WTC11 (cell line): Measurements from ENCODE around the gene LTBP2. TPM values are rescaled to one million over a fixed set of nuclear protein-coding genes. Genes with fewer than 3 reads are reported as not detected.

ENCODE experiments used
- ATAC-seq: fragments of 200-7000 bp; cut with Tn5 transposase; 2 replicates; pipeline ENCODE4 v1.10.0; 2021; ENCODE audit warnings: mild to moderate bottlenecking, moderate library complexity
- CTCF ChIA-PET: fragments of 300-600 bp; sonication (Branson Sonifier 250); formaldehyde crosslinking; loops from one replicate; lab custom pipeline; 2021; ENCODE audit warnings: antibody characterized with exemption; lab: Charles Lee
- POLR2A ChIA-PET: fragments of 350-600 bp; sonication (Branson Sonifier 250); formaldehyde crosslinking; loops from one replicate; lab custom pipeline; 2021; ENCODE audit warnings: antibody characterized with exemption; lab: Charles Lee
- DNase-seq: peaks from one replicate; pipeline ENCODE4 v3.0.0; 2021; ENCODE audit warnings: low spot score
- H3K27ac Mint-ChIP-seq: 2 replicates; pipeline ENCODE4 v1.8.0; 2021; ENCODE audit warnings: mixed read lengths
- H3K27me3 Mint-ChIP-seq: 2 replicates; pipeline ENCODE4 v1.8.0; 2021; ENCODE audit warnings: low read depth, mild to moderate bottlenecking, moderate library complexity, mixed read lengths
- H3K36me3 Mint-ChIP-seq: 2 replicates; pipeline ENCODE4 v1.8.0; 2021; ENCODE audit warnings: mixed read lengths
- H3K4me1 Mint-ChIP-seq: 2 replicates; pipeline ENCODE4 v1.8.0; 2022; ENCODE audit warnings: mixed read lengths
- H3K4me3 Mint-ChIP-seq: 2 replicates; pipeline ENCODE4 v1.8.0; 2021; ENCODE audit warnings: mild to moderate bottlenecking, moderate library complexity, mixed read lengths
- H3K9me3 Mint-ChIP-seq: 2 replicates; pipeline ENCODE4 v1.8.0; 2021; ENCODE audit warnings: mixed read lengths
- ATF3 ChIP-seq: sonication (generic); formaldehyde crosslinking; conservative IDR thresholded peaks from 2 replicates; pipeline ENCODE4 v1.8.1; 2022; ENCODE audit warnings: mild to moderate bottlenecking, missing genetic modification reagents
- CTCF ChIP-seq: fragments of 200-600 bp; IDR thresholded peaks from 2 replicates; pipeline ENCODE4 v1.8.0; 2022; ENCODE audit warnings: antibody characterized with exemption
- ESRRA ChIP-seq: sonication (generic); formaldehyde crosslinking; IDR thresholded peaks from 2 replicates; pipeline ENCODE4 v1.8.1; 2022; ENCODE audit warnings: mild to moderate bottlenecking, missing genetic modification reagents, borderline replicate concordance
- FOXK1 ChIP-seq: sonication (generic); formaldehyde crosslinking; IDR thresholded peaks from 2 replicates; pipeline ENCODE4 v1.8.0; 2022; ENCODE audit warnings: mild to moderate bottlenecking, moderate library complexity, missing genetic modification reagents
- FOXP1 ChIP-seq: sonication (generic); formaldehyde crosslinking; IDR thresholded peaks from 2 replicates; pipeline ENCODE4 v1.8.0; 2022; ENCODE audit warnings: missing genetic modification reagents, mild to moderate bottlenecking, moderate library complexity, borderline replicate concordance
- HMGA2 ChIP-seq: fragments of 250-450 bp; sonication (Bioruptor Pico); IDR thresholded peaks from 2 replicates; pipeline ENCODE4 v1.4.0; 2021; ENCODE audit warnings: mild to moderate bottlenecking, moderate library complexity
- MLX ChIP-seq: sonication (generic); formaldehyde crosslinking; IDR thresholded peaks from 2 replicates; pipeline ENCODE4 v1.8.1; 2023; ENCODE audit warnings: mild to moderate bottlenecking, missing genetic modification reagents, moderate library complexity
- NFE2L1 ChIP-seq: sonication (generic); formaldehyde crosslinking; IDR thresholded peaks from 2 replicates; pipeline ENCODE4 v1.8.1; 2023; ENCODE audit warnings: missing genetic modification reagents
- OVOL2 ChIP-seq: fragments of 250-450 bp; sonication (Bioruptor Pico); IDR thresholded peaks from 2 replicates; pipeline ENCODE4 v1.9.0; 2021; ENCODE audit warnings: mild to moderate bottlenecking, borderline replicate concordance
- PRDM15 ChIP-seq: sonication (generic); formaldehyde crosslinking; IDR thresholded peaks from 2 replicates; pipeline ENCODE4 v1.8.0; 2022; ENCODE audit warnings: missing genetic modification reagents
- SP1 ChIP-seq: sonication (generic); formaldehyde crosslinking; conservative IDR thresholded peaks from 2 replicates; pipeline ENCODE4 v1.8.1; 2022; ENCODE audit warnings: missing genetic modification reagents
- ZBTB21 ChIP-seq: sonication (generic); formaldehyde crosslinking; IDR thresholded peaks from 2 replicates; pipeline ENCODE4 v1.8.1; 2023; ENCODE audit warnings: mild to moderate bottlenecking, missing genetic modification reagents, borderline replicate concordance
- ZNF263 ChIP-seq: sonication (generic); formaldehyde crosslinking; IDR thresholded peaks from 2 replicates; pipeline ENCODE4 v1.8.1; 2022; ENCODE audit warnings: low read depth, mild to moderate bottlenecking, moderate library complexity, missing genetic modification reagents
- ZNF396 ChIP-seq: fragments of 250-450 bp; sonication (Bioruptor Pico); IDR thresholded peaks from 2 replicates; pipeline ENCODE4 v1.8.0; 2021; ENCODE audit warnings: mild to moderate bottlenecking, moderate library complexity, borderline replicate concordance
- ZNF671 ChIP-seq: fragments of 250-450 bp; sonication (Bioruptor Pico); IDR thresholded peaks from 2 replicates; pipeline ENCODE4 v1.8.0; 2021; ENCODE audit warnings: mild to moderate bottlenecking
- total RNA-seq: library from RNA; stranded (reverse); gene quantifications from 3 replicates; pipeline ENCODE4 v1.2.3, GENCODE V29; 2021
- TF ChIP-seq, protein P1 (sequence below): sonication (generic); formaldehyde crosslinking; IDR thresholded peaks from 2 replicates; pipeline ENCODE4 v1.8.1; 2022; ENCODE audit warnings: missing genetic modification reagents, borderline replicate concordance
- TF ChIP-seq, protein P2 (sequence below): sonication (generic); formaldehyde crosslinking; IDR thresholded peaks from 2 replicates; pipeline ENCODE4 v1.8.1; 2023; ENCODE audit warnings: mild to moderate bottlenecking, missing genetic modification reagents

The LTBP2 gene
- total RNA-seq, 1 experiment from 2014 or later, result 1.2 TPM

DNA sequence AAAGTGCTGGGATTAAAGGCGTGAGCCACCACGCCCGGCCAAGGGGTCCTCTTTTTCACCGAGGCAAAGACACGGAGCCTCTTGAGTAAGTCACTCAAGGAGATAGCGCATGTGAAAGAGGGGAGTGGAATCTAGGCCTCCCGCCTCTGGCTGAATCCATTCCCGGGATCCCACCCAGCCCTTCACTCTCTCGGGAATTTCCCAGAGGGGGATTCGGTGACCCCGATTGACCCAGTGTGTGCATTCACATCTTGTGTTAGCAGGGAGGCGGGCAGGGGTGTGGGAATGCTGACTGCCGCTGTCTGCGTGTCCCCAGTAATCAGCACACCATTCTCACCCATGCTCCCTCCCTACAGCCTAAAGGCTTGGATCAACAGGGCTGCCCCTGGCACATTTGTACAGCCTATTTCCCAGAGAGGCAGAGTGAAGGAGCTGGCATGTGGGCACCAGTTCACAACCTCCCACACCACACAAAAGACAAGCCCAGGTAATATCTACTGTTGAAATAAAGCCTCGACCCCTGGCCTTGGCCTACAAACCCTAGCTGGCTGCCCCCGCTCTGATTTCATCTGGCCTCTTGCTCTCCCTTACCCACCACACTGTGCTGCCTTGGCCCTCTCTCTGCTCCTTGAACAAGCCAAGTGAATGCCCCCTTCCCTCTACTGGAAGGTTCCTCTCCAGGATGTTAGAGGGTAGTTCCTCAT lies 1.3 kb upstream of the LTBP2 start:
- no peak overlapping the region; the same call in 1 of the 2 replicates for H3K4me3 Mint-ChIP-seq
- peaks cover 68% of the 10 kb centered on the region for H3K27me3 Mint-ChIP-seq
- no peak overlapping the region for H3K27ac Mint-ChIP-seq
- no peaks in the 10 kb centered on the region for H3K36me3 Mint-ChIP-seq
- no peaks in the 10 kb centered on the region for H3K9me3 Mint-ChIP-seq
- ChIA-PET CTCF (interaction anchor here (0.6 to 5.9 kb wide), 21 partner anchors 9 to 292 kb away, joined by 3 to 110 read pairs (median 6); no protein-coding TSS in a partner anchor), POLR2A (no interaction called here)
- TF ChIP-seq PRDM15 (CRISPR knock-in tag), result peak; percentile 35; the same call in 1 of the 2 replicates
- TF ChIP-seq, protein P1, sequence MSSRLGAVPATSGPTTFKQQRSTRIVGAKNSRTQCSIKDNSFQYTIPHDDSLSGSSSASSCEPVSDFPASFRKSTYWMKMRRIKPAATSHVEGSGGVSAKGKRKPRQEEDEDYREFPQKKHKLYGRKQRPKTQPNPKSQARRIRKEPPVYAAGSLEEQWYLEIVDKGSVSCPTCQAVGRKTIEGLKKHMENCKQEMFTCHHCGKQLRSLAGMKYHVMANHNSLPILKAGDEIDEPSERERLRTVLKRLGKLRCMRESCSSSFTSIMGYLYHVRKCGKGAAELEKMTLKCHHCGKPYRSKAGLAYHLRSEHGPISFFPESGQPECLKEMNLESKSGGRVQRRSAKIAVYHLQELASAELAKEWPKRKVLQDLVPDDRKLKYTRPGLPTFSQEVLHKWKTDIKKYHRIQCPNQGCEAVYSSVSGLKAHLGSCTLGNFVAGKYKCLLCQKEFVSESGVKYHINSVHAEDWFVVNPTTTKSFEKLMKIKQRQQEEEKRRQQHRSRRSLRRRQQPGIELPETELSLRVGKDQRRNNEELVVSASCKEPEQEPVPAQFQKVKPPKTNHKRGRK (CRISPR knock-in tag), result no peak
- peaks cover 29% of the 10 kb centered on the region for H3K4me1 Mint-ChIP-seq
- ATAC-seq (no peak), DNase-seq (no peak)

GRCh38 chr14:74612350-74613021 lies 449 bp upstream of the LTBP2 start:
- Mint-ChIP-seq H3K27ac (no peak overlapping the region), H3K36me3 (no peaks in the 10 kb centered on the region), H3K9me3 (no peaks in the 10 kb centered on the region), H3K4me3 (peak overlapping the region; percentile 76), H3K4me1 (peaks cover 21% of the 10 kb centered on the region), H3K27me3 (peaks cover 68% of the 10 kb centered on the region)
- DNase-seq, result peak; percentile 88
- ATAC-seq, result peak; percentile 84
- CTCF ChIA-PET, result interaction anchor here (0.6 to 5.9 kb wide), 36 partner anchors 10 to 354 kb away, joined by 3 to 110 read pairs (median 5); partner anchors contain the start of genes ISCA2, NPC2, RPS6KL1 and YLPM1
- POLR2A ChIA-PET, result interaction anchor here (0.9 kb wide), 1 partner anchor 81 kb away, joined by 3 read pairs; no protein-coding TSS in a partner anchor
- TF ChIP-seq FOXK1 (CRISPR knock-in tag) (peak; percentile 45; the same call in 1 of the 2 replicates), ZNF671 (CRISPR knock-in tag) (no peak), FOXP1 (CRISPR knock-in tag) (0 out of 2 replicates have a peak, but pooled peaks have one; percentile 33), CTCF (peak; percentile 40), SP1 (CRISPR knock-in tag) (peak; percentile 73)
- TF ChIP-seq, all 79 proteins: peak for 4

- peak; percentile 5 for ATAC-seq
- TF ChIP-seq ZNF396 (CRISPR knock-in tag) (no peak), MLX (no peak), OVOL2 (CRISPR knock-in tag) (no peak), ZNF263 (CRISPR knock-in tag) (no peak), NFE2L1 (CRISPR knock-in tag) (no peak), ATF3 (CRISPR knock-in tag) (no peak), ESRRA (CRISPR knock-in tag) (no peak), HMGA2 (CRISPR knock-in tag) (no peak), ZBTB21 (CRISPR knock-in tag) (no peak)
- TF ChIP-seq, protein P2, sequence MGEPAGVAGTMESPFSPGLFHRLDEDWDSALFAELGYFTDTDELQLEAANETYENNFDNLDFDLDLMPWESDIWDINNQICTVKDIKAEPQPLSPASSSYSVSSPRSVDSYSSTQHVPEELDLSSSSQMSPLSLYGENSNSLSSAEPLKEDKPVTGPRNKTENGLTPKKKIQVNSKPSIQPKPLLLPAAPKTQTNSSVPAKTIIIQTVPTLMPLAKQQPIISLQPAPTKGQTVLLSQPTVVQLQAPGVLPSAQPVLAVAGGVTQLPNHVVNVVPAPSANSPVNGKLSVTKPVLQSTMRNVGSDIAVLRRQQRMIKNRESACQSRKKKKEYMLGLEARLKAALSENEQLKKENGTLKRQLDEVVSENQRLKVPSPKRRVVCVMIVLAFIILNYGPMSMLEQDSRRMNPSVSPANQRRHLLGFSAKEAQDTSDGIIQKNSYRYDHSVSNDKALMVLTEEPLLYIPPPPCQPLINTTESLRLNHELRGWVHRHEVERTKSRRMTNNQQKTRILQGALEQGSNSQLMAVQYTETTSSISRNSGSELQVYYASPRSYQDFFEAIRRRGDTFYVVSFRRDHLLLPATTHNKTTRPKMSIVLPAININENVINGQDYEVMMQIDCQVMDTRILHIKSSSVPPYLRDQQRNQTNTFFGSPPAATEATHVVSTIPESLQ (CRISPR knock-in tag), result no peak
These were observed 979 bp downstream of the LTBP2 start for GRCh38 chr14:74610866-74611649.

More at GRCh38 chr14:74610866-74611649, 979 bp downstream of the LTBP2 start:
- ChIA-PET CTCF (interaction anchor here (0.6 to 5.9 kb wide), 32 partner anchors 9 to 334 kb away, joined by 3 to 110 read pairs (median 5); partner anchors contain the start of genes ABCD4, ISCA2, NPC2 and RPS6KL1), POLR2A (interaction anchor here (0.5 to 0.9 kb wide), 2 partner anchors 80 to 608 kb away, joined by 3 to 8 read pairs; no protein-coding TSS in a partner anchor)
- Mint-ChIP-seq H3K27ac (no peak overlapping the region), H3K9me3 (no peaks in the 10 kb centered on the region), H3K36me3 (no peaks in the 10 kb centered on the region), H3K4me1 (peaks cover 10% of the 10 kb centered on the region), H3K4me3 (peak overlapping the region; percentile 69), H3K27me3 (peaks cover 65% of the 10 kb centered on the region)
- peak; percentile 51 for DNase-seq
